H9 (cell line): ENCODE results near the gene CD300H. TPM values are rescaled to one million over a fixed set of nuclear protein-coding genes. Genes with fewer than 3 reads are reported as not detected.
A peak's percentile ranks its signal among the peaks of the same experiment; 100 is the strongest.

Source experiments
- DNase-seq: peaks from one replicate; pipeline ENCODE4 v3.0.0-alpha.2; 2017
- H2AFZ ChIP-seq: one replicate; pipeline ENCODE4 v1.6.1; 2013; ENCODE audit warnings: mild to moderate bottlenecking, low read length, control low read depth, moderate library complexity
- H2AK5ac ChIP-seq: 2 replicates; pipeline ENCODE4 v1.6.1; 2013; ENCODE audit warnings: low read length, control low read depth, mixed read lengths; ENCODE audit not compliant: insufficient read length
- H2BK120ac ChIP-seq: one replicate; pipeline ENCODE4 v1.6.1; 2013; ENCODE audit warnings: low read depth, mild to moderate bottlenecking, low read length, control low read depth, inconsistent platforms; ENCODE audit not compliant: poor library complexity, severe bottlenecking
- H2BK12ac ChIP-seq: 2 replicates; pipeline ENCODE4 v1.6.1; 2013; ENCODE audit warnings: low read length, control low read depth, mixed read lengths, low read depth; ENCODE audit not compliant: insufficient read length
- H2BK15ac ChIP-seq: 2 replicates; pipeline ENCODE4 v1.6.1; 2013; ENCODE audit warnings: low read depth, low read length, control low read depth
- H2BK20ac ChIP-seq: one replicate; pipeline ENCODE4 v1.6.1; 2013; ENCODE audit warnings: low read depth, mild to moderate bottlenecking, low read length, control low read depth, inconsistent platforms; ENCODE audit not compliant: poor library complexity, severe bottlenecking
- H2BK5ac ChIP-seq: 2 replicates; pipeline ENCODE4 v1.6.1; 2013; ENCODE audit warnings: low read length, control low read depth, mixed read lengths; ENCODE audit not compliant: insufficient read length
- H3K14ac ChIP-seq: 2 replicates; pipeline ENCODE4 v1.6.1; 2013; ENCODE audit warnings: low read length, control low read depth; ENCODE audit not compliant: insufficient read depth
- H3K18ac ChIP-seq: 2 replicates; pipeline ENCODE4 v1.6.1; 2013; ENCODE audit warnings: low read depth, mild to moderate bottlenecking, mixed read lengths, low read length, control low read depth; ENCODE audit not compliant: insufficient read length
- H3K23ac ChIP-seq: 2 replicates; pipeline ENCODE4 v1.6.1; 2013; ENCODE audit warnings: low read length, control low read depth, mixed read lengths, low read depth; ENCODE audit not compliant: insufficient read length
- H3K23me2 ChIP-seq: 2 replicates; pipeline ENCODE4 v1.6.1; 2013; ENCODE audit warnings: low read depth, mild to moderate bottlenecking, mixed read lengths, low read length, control low read depth; ENCODE audit not compliant: insufficient read length, poor library complexity, severe bottlenecking
- H3K27ac ChIP-seq: 2 replicates; pipeline ENCODE4 v1.5.1; 2013; ENCODE audit warnings: low read length, control low read depth, mixed read lengths, low read depth; ENCODE audit not compliant: insufficient read length
- H3K27me3 ChIP-seq: 2 replicates; pipeline ENCODE4 v1.6.1; 2013; ENCODE audit warnings: low read length, control low read depth, inconsistent platforms; ENCODE audit not compliant: insufficient read depth
- H3K4ac ChIP-seq: 2 replicates; pipeline ENCODE4 v1.6.1; 2013; ENCODE audit warnings: low read depth, mild to moderate bottlenecking, control low read depth, inconsistent platforms, low read length, moderate library complexity
- H3K4me1 ChIP-seq: 2 replicates; pipeline ENCODE4 v1.6.1; 2013; ENCODE audit warnings: low read length, control low read depth, inconsistent platforms; ENCODE audit not compliant: insufficient read depth
- H3K4me2 ChIP-seq: 2 replicates; pipeline ENCODE4 v1.6.1; 2013; ENCODE audit warnings: low read length, control low read depth, mixed read lengths; ENCODE audit not compliant: insufficient read length, insufficient read depth
- H3K56ac ChIP-seq: 2 replicates; pipeline ENCODE4 v1.6.1; 2013; ENCODE audit warnings: low read depth, mild to moderate bottlenecking, mixed read lengths, low read length, control low read depth; ENCODE audit not compliant: insufficient read length
- H3K79me1 ChIP-seq: 2 replicates; pipeline ENCODE4 v1.6.1; 2013; ENCODE audit warnings: low read depth, mild to moderate bottlenecking, moderate library complexity, low read length, control low read depth, inconsistent platforms; ENCODE audit not compliant: insufficient read depth, poor library complexity, severe bottlenecking
- H3K79me2 ChIP-seq: 2 replicates; pipeline ENCODE4 v1.6.1; 2013; ENCODE audit warnings: low read length, control low read depth, inconsistent platforms; ENCODE audit not compliant: insufficient read depth
- H3K9ac ChIP-seq: 2 replicates; pipeline ENCODE4 v1.6.1; 2013; ENCODE audit warnings: low read length, control low read depth, mixed read lengths; ENCODE audit not compliant: insufficient read length; ENCODE audit errors: extremely low read depth
- H3K9me3 ChIP-seq: one replicate; pipeline ENCODE4 v1.6.1; 2013; ENCODE audit warnings: low read depth, low read length, inconsistent platforms; ENCODE audit not compliant: control insufficient read depth
- H3T11ph ChIP-seq: one replicate; pipeline ENCODE4 v1.6.1; 2013; ENCODE audit warnings: mild to moderate bottlenecking, low read length, control low read depth, inconsistent platforms
- H4K20me1 ChIP-seq: one replicate; pipeline ENCODE4 v1.6.1; 2013; ENCODE audit not compliant: control insufficient read depth, insufficient read length, insufficient read depth
- H4K5ac ChIP-seq: 2 replicates; pipeline ENCODE4 v1.6.1; 2013; ENCODE audit warnings: low read depth, mild to moderate bottlenecking, mixed read lengths, low read length, control low read depth; ENCODE audit not compliant: insufficient read length
- H4K8ac ChIP-seq: replicated peaks from 2 replicates; pipeline ENCODE4 v1.6.1; 2013; ENCODE audit warnings: low read length, control low read depth, mixed read lengths, low read depth; ENCODE audit not compliant: insufficient read length
- H4K91ac ChIP-seq: 2 replicates; pipeline ENCODE4 v1.6.1; 2013; ENCODE audit warnings: low read depth, mild to moderate bottlenecking, moderate library complexity, mixed read lengths, low read length, control low read depth; ENCODE audit not compliant: insufficient read length
- H3K27ac Mint-ChIP-seq, 3 experiments: 2 replicates in 2 of 3; 3 replicates in 1 of 3; pipeline ENCODE4 v1.8.0; 2020 to 2021; ENCODE audit warnings: mixed read lengths in 3 of 3, mild to moderate bottlenecking in 1 of 3, moderate library complexity in 1 of 3
- H3K27me3 Mint-ChIP-seq: 2 replicates; pipeline ENCODE4 v1.8.0; 2021; ENCODE audit warnings: low read depth, mild to moderate bottlenecking, moderate library complexity, mixed read lengths
- H3K36me3 Mint-ChIP-seq, 3 experiments: 2 replicates in 2 of 3; 3 replicates in 1 of 3; pipeline ENCODE4 v1.8.0; 2020 to 2021; ENCODE audit warnings: low read depth in 3 of 3, mixed read lengths in 3 of 3; ENCODE audit not compliant: insufficient read depth in 1 of 3
- H3K4me1 Mint-ChIP-seq, 2 experiments: 2 replicates each; pipeline ENCODE4 v1.8.0; 2020; ENCODE audit warnings: mixed read lengths in 2 of 2
- H3K4me3 Mint-ChIP-seq, 2 experiments: 2 replicates in 1 of 2; 3 replicates in 1 of 2; pipeline ENCODE4 v1.8.0; 2020 to 2021; ENCODE audit warnings: mild to moderate bottlenecking in 2 of 2, mixed read lengths in 2 of 2, moderate library complexity in 1 of 2
- H3K9me3 Mint-ChIP-seq, 2 experiments: 2 replicates in 1 of 2; 3 replicates in 1 of 2; pipeline ENCODE4 v1.8.0; 2020; ENCODE audit warnings: mild to moderate bottlenecking in 2 of 2, mixed read lengths in 2 of 2, moderate library complexity in 1 of 2
- CTCF ChIP-seq: fragments of 200-600 bp; sonication (generic); conservative IDR thresholded peaks from 3 replicates; pipeline ENCODE4 v1.8.0; 2021; ENCODE audit warnings: antibody characterized with exemption, mild to moderate bottlenecking
- whole genome bisulfite sequencing: extraction: QIAGEN DNeasy Blood & Tissue Kit; methylation state at CpG from one replicate; pipeline ENCODE4 v1.1.7; 2013; ENCODE audit warnings: missing lambda C conversion rate, low lambda C conversion rate, mixed read lengths; ENCODE audit not compliant: insufficient read length; ENCODE audit errors: extremely low coverage; 5-methylcytosine and 5-hydroxymethylcytosine counted together
- total RNA-seq: library from RNA; stranded (reverse); gene quantifications from 2 replicates; pipeline ENCODE4 v1.2.1, GENCODE V29; 2021

CD300H gene
- total RNA-seq, 1 experiment from 2014 or later = not detected

DNA sequence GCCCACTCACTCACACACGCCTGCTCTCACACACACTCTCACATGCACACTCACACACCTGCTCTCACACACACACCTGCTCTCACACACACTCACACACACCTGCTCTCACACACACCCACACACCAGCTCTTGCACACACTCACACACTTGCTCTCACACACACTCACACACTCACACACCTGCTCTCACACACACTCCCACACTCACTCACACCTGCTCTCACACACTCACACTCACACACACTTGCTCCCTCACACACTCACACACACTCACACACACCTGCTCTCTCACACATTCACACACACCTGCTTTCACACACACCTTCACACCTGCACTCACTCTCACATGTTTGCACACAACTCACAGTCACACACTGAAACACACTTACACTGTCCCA is 4.0 kb downstream of the CD300H start:
- Histone ChIP-seq H4K20me1 (no peaks in the 10 kb centered on the region), H2BK120ac (no peak overlapping the region), H3K4me1 (peaks cover 2% of the 10 kb centered on the region; the same call in 1 of the 2 replicates), H3K14ac (no peak overlapping the region), H2BK15ac (no peak overlapping the region), H3K56ac (peak overlapping the region; percentile 70), H2BK20ac (no peak overlapping the region), H2BK12ac (no peak overlapping the region), H3K4ac (no peak overlapping the region), H2AK5ac (no peak overlapping the region), H3K18ac (peak overlapping the region; percentile 8), H4K8ac (peak overlapping the region; percentile 85), H3K27me3 (no peaks in the 10 kb centered on the region), H4K5ac (peak overlapping the region; percentile 47), H3K4me2 (no peak overlapping the region), H3K79me1 (no peaks in the 10 kb centered on the region), H4K91ac (no peak overlapping the region), H3K23me2 (no peaks in the 10 kb centered on the region), H2BK5ac (no peak overlapping the region), H3K9ac (no peak overlapping the region), H2AFZ (no peak overlapping the region), H3K23ac (no peak overlapping the region), H3T11ph (no peak overlapping the region), H3K27ac (no peak overlapping the region), H3K79me2 (no peaks in the 10 kb centered on the region), H3K9me3 (no peaks in the 10 kb centered on the region)
- TF ChIP-seq CTCF = no peak
- Mint-ChIP-seq H3K4me3 (no peak overlapping the region), H3K27ac (no peak overlapping the region; a peak in 1 of 7 replicates), H3K9me3 (peaks cover 10 to 18% of the 10 kb centered on the region in 2 experiments), H3K27me3 (peaks cover 42% of the 10 kb centered on the region), H3K4me1 (peaks cover 14 to 19% of the 10 kb centered on the region in 2 experiments), H3K36me3 (peaks cover 4 to 10% (median 7%) of the 10 kb centered on the region in 3 experiments)
- DNase-seq = no peak
- WGBS = 100% methylated on average over 1 of the region's 1 CpG
